Karpas-422 (cell line): ENCODE data around the gene SLC35D2. TPM values are rescaled to one million over a fixed set of nuclear protein-coding genes. Genes with fewer than 3 reads are reported as not detected.

ENCODE experiments used
- DNase-seq: peaks from one replicate; pipeline ENCODE4 v3.0.0-alpha.2; 2015
- H2AFZ ChIP-seq: fragments of 200-600 bp; sonication (generic); 2 replicates; pipeline ENCODE4 v1.6.1; 2014; ENCODE audit warnings: antibody characterized with exemption, low read length, mixed read lengths
- H3K27ac ChIP-seq: fragments of 200-600 bp; sonication (generic); 2 replicates; pipeline ENCODE4 v1.5.1; 2014; ENCODE audit warnings: mild to moderate bottlenecking, low read length, moderate library complexity
- H3K27me3 ChIP-seq: fragments of 200-600 bp; sonication (generic); 2 replicates; pipeline ENCODE4 v1.6.1; 2014; ENCODE audit warnings: low read length, mixed read lengths
- H3K36me3 ChIP-seq: fragments of 200-600 bp; sonication (generic); 2 replicates; pipeline ENCODE4 v1.6.1; 2014; ENCODE audit warnings: low read length, mixed read lengths; ENCODE audit not compliant: insufficient read depth
- H3K4me1 ChIP-seq: fragments of 200-600 bp; sonication (generic); 2 replicates; pipeline ENCODE4 v1.6.1; 2014; ENCODE audit warnings: mild to moderate bottlenecking, low read length, mixed read lengths
- H3K4me2 ChIP-seq: fragments of 200-600 bp; sonication (generic); 2 replicates; pipeline ENCODE4 v1.6.1; 2014; ENCODE audit warnings: low read length, low read depth, mild to moderate bottlenecking; ENCODE audit not compliant: poor library complexity, severe bottlenecking
- H3K4me3 ChIP-seq: fragments of 200-600 bp; sonication (generic); 2 replicates; pipeline ENCODE4 v1.5.1; 2014; ENCODE audit warnings: mild to moderate bottlenecking, antibody characterized with exemption, low read length, mixed read lengths
- H3K79me2 ChIP-seq: fragments of 200-600 bp; sonication (generic); 2 replicates; pipeline ENCODE4 v1.6.1; 2014; ENCODE audit warnings: mild to moderate bottlenecking, low read length, mixed read lengths
- H3K9ac ChIP-seq: fragments of 200-600 bp; sonication (generic); 2 replicates; pipeline ENCODE4 v1.6.0; 2014; ENCODE audit warnings: low read length
- H3K9me2 ChIP-seq: fragments of 200-600 bp; sonication (generic), shearing (Covaris generic); replicated peaks from 2 replicates; pipeline ENCODE4 v1.6.0; 2014; ENCODE audit warnings: mild to moderate bottlenecking, low read length, moderate library complexity; ENCODE audit not compliant: insufficient read depth
- H3K9me3 ChIP-seq: fragments of 300-700, 200-600 bp; sonication (generic); 2 replicates; pipeline ENCODE4 v1.6.1; 2014; ENCODE audit warnings: low read length, mixed read lengths
- H4K20me1 ChIP-seq: fragments of 200-600 bp; sonication (generic); 2 replicates; pipeline ENCODE4 v1.6.1; 2014; ENCODE audit warnings: mild to moderate bottlenecking, antibody characterized with exemption, low read length, low read depth; ENCODE audit not compliant: insufficient read depth
- total RNA-seq: library from RNA; depleted of rRNA; stranded (reverse); fragments of >200 nt; shearing (Covaris generic); gene quantifications from 2 replicates; pipeline ENCODE4 v1.2.3, GENCODE V29; 2014; ENCODE audit warnings: low replicate concordance

Gene SLC35D2
- total RNA-seq, 1 experiment from 2014 or later, result 1.9 TPM

DNA sequence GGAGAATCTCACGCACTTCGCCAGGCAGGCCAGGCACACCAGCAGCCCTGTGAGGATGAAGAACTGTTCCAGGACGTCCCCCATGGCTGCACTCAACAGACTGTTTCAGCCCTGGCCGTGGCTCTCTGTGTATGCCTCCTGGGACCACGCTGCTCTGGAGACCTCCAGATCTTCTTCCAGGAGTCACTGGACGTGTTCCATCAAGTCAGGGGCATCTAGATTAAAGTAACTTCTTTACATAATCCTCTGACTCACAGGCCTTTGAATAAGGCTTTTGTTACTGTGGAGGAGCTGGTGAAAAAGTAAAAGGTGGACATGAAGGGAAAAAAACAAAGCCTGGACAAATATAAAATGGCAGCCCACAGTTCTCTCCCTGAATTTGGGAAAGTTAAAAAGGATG is 81.5 kb downstream of the SLC35D2 start, which contains the start of gene HSD17B3:
Gene HSD17B3, minus strand, starts transcription at position 156 of the 400 bp plus-strand sequence. Its CDS starts 72 bp downstream, at position 84.
- Histone ChIP-seq H3K27me3 (no peaks in the 10 kb centered on the region), H3K9me2 (no peaks in the 10 kb centered on the region), H3K79me2 (no peaks in the 10 kb centered on the region), H4K20me1 (no peaks in the 10 kb centered on the region), H3K4me2 (no peak within 1 kb of the TSS), H3K4me3 (no peak within 1 kb of the TSS), H3K9ac (no peak within 1 kb of the TSS), H3K27ac (no peak within 1 kb of the TSS), H3K9me3 (no peaks in the 10 kb centered on the region), H3K4me1 (no peaks in the 10 kb centered on the region), H2AFZ (no peak within 1 kb of the TSS), H3K36me3 (no peaks in the 10 kb centered on the region)
- DNase-seq, result no peak

DNA sequence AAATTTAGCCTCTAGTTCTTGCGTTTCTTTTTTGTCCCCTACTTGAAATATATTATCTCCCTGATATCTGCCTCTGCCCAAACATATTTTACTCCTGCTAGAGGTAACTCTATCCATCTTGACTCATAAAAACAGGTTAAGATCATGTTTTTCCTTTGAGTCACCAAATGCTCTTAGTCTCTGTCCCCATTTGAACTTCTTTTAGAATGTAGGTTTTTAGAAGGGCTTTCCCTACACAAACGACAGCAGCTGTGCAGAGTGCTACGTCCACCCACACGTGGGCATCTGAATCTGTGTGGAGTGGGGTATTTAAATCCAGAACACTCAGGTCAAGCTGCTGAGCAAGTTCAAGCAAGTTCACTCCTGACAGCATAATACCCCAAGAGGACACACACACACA is 83.7 kb downstream of the SLC35D2 start:
- no peaks in the 10 kb centered on the region for H3K4me1 ChIP-seq
- H4K20me1 ChIP-seq, result no peaks in the 10 kb centered on the region
- no peaks in the 10 kb centered on the region for H3K36me3 ChIP-seq
- H3K4me3 ChIP-seq, result no peak overlapping the region
- H3K27me3 ChIP-seq, result no peaks in the 10 kb centered on the region
- no peaks in the 10 kb centered on the region for H3K9me3 ChIP-seq
- no peak for DNase-seq
- H3K79me2 ChIP-seq, result no peaks in the 10 kb centered on the region
- no peak overlapping the region for H3K27ac ChIP-seq
- H3K4me2 ChIP-seq, result no peak overlapping the region
- H2AFZ ChIP-seq, result no peak overlapping the region
- no peaks in the 10 kb centered on the region for H3K9me2 ChIP-seq
- no peak overlapping the region for H3K9ac ChIP-seq

DNA sequence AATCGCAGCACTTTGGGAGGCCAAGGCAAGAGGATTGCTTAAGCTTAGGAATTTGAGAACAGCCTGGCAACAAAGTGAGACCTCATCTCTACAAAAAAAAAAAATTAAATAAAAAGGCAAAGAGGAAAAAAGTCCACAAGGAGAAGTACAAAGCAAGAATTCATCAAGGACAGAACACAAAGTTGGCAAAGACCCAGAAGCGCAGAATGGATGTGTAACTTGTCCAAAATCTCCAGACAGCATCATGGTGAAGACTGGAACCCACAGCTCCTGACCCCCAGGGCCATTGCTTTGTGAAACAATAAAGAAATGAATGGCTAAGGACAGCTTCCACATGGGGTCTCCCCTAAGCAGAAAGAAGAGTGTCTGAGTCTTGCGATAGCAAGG is 89.4 kb downstream of the SLC35D2 start:
- Histone ChIP-seq H3K9me2 (no peaks in the 10 kb centered on the region), H2AFZ (no peak overlapping the region), H3K9me3 (no peaks in the 10 kb centered on the region), H3K27ac (no peak overlapping the region), H3K27me3 (no peaks in the 10 kb centered on the region), H3K4me1 (no peaks in the 10 kb centered on the region), H3K4me2 (no peak overlapping the region), H3K9ac (no peak overlapping the region), H3K79me2 (no peaks in the 10 kb centered on the region), H3K36me3 (no peaks in the 10 kb centered on the region), H3K4me3 (no peak overlapping the region), H4K20me1 (no peaks in the 10 kb centered on the region)
- DNase-seq, result no peak

DNA sequence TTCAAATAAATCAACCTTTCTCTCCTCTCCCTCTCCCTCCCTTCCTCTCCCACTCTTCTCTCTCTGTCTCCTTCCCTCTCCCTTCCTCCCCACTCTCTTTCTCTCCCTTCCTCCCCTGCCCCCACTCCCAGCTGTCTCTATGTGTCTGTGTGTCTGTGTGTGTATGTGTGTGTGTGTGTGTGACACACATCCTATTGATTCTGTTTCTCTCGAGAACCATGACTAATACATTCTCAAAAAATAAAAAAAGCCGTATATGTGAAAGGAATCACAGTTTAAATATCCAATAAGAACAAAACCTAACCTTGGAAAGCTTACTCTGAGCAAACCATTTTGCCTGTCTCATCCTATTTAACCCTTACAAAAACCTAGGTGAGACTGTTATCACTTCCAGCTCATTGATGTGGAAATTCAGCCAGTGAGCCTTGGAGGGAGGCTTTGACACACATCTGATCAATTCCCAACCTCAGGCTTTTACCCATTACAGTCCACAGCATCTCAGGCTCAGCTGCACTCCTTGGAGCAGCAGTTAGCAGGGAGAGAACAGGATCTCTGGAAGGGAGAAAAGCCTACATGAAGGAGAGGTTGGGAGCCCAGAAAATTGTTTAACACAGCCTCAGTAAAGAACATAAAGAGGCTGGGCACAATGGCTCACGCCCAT is 89.9 kb downstream of the SLC35D2 start:
- no peaks in the 10 kb centered on the region for H3K9me2 ChIP-seq
- H3K4me1 ChIP-seq, result no peaks in the 10 kb centered on the region
- H3K4me3 ChIP-seq, result no peak overlapping the region
- H3K4me2 ChIP-seq, result no peak overlapping the region
- DNase-seq, result no peak
- H2AFZ ChIP-seq, result no peak overlapping the region
- H3K9ac ChIP-seq, result no peak overlapping the region
- no peaks in the 10 kb centered on the region for H4K20me1 ChIP-seq
- no peaks in the 10 kb centered on the region for H3K36me3 ChIP-seq
- H3K27me3 ChIP-seq, result no peaks in the 10 kb centered on the region
- H3K27ac ChIP-seq, result no peak overlapping the region
- H3K79me2 ChIP-seq, result no peaks in the 10 kb centered on the region
- no peaks in the 10 kb centered on the region for H3K9me3 ChIP-seq

DNA sequence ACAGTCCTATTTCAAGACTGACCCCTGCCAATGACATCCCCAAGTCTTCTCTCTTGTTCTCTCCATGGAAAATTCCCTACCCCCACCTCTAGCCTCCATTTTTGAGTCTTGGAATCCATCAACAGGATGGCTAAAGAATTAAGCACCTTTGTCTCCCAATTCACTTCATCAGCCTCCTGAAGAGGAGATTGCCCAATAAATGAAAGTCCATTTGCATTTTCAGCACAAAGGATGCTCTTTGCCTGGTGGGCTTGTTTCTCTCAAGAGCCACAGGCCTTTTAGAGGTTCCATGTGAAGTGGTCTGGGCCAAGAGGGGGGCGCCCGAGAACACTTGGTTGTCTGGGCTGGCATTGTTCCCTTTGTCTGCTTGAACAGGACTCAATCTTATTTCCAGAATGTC is 94.1 kb downstream of the SLC35D2 start:
- Histone ChIP-seq H2AFZ (no peak overlapping the region), H3K9me2 (no peaks in the 10 kb centered on the region), H3K27me3 (no peaks in the 10 kb centered on the region), H3K4me1 (no peaks in the 10 kb centered on the region), H3K9ac (no peak overlapping the region), H3K36me3 (no peaks in the 10 kb centered on the region), H3K4me3 (no peak overlapping the region), H4K20me1 (no peaks in the 10 kb centered on the region), H3K4me2 (no peak overlapping the region), H3K9me3 (no peaks in the 10 kb centered on the region), H3K79me2 (no peaks in the 10 kb centered on the region), H3K27ac (no peak overlapping the region)
- DNase-seq, result no peak

DNA sequence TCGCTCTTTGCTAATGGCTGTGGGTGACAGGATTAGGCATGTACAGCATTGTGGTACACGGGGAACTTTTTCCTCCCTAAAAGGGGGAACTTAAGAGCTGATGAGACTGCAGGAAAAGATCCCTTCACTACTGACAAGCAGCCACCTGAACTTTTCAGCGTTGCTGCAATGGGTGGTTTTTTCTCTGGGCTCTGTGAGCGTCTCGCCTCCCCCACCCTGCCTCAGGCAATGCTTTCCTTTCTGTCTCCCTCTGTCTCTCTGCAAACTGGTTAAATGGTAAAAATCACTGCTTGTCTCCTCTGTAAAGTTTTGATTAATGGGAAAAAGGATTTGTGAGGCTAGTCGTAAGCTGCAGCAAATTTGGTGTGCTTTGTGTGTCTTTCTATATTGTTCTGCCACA is 101.9 kb downstream of the SLC35D2 start:
- no peak overlapping the region for H3K4me2 ChIP-seq
- H3K36me3 ChIP-seq, result no peaks in the 10 kb centered on the region
- H3K4me1 ChIP-seq, result no peaks in the 10 kb centered on the region
- no peak overlapping the region for H3K27ac ChIP-seq
- H4K20me1 ChIP-seq, result no peaks in the 10 kb centered on the region
- no peaks in the 10 kb centered on the region for H3K9me3 ChIP-seq
- H3K4me3 ChIP-seq, result no peak overlapping the region
- no peak overlapping the region for H2AFZ ChIP-seq
- DNase-seq, result no peak
- no peaks in the 10 kb centered on the region for H3K27me3 ChIP-seq
- H3K9me2 ChIP-seq, result no peaks in the 10 kb centered on the region
- H3K9ac ChIP-seq, result no peak overlapping the region
- no peaks in the 10 kb centered on the region for H3K79me2 ChIP-seq

DNA sequence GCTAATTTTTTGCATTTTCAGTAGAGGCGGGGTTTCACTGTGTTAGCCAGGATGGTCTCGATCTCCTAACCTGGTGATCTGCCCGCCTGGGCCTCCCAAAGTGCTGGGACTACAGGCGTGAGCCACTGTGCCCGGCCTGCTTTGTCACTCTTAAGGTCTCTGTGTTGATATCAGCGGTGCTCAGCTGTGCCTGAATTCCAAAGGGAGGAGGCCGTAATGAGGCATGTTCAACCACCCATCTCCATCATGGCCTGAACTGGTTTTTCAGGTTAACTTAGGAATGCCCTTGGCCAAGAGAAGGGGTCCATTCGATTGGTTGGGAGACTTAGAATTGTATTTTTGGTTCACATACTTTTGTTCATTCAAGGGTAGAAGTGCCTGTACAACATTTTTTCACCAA is 103.6 kb downstream of the SLC35D2 start:
- H3K4me1 ChIP-seq, result no peaks in the 10 kb centered on the region
- H3K4me2 ChIP-seq, result no peak overlapping the region
- no peaks in the 10 kb centered on the region for H3K9me2 ChIP-seq
- no peaks in the 10 kb centered on the region for H4K20me1 ChIP-seq
- no peak overlapping the region for H3K27ac ChIP-seq
- no peaks in the 10 kb centered on the region for H3K9me3 ChIP-seq
- no peak overlapping the region for H2AFZ ChIP-seq
- H3K4me3 ChIP-seq, result no peak overlapping the region
- DNase-seq, result no peak
- no peaks in the 10 kb centered on the region for H3K36me3 ChIP-seq
- no peaks in the 10 kb centered on the region for H3K79me2 ChIP-seq
- H3K27me3 ChIP-seq, result no peaks in the 10 kb centered on the region
- H3K9ac ChIP-seq, result no peak overlapping the region

DNA sequence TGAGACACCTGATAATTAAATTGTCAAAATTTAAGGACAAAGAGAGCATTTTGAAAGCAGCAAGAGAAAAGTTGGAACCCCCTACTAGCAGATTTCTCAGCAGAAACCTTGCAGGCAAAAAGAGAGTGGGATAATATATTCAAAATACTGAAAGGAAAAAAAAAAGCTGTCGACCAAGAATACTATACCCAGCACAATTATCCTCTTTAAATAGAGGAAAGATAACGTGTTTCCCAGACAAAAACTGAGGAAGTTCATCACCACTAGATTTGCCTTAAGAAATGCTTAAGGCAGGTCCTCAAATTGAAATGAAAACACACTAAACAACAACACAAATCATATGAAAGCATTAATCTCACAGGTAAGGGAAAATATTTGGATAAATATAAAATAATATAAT is 108.6 kb downstream of the SLC35D2 start:
- H3K9ac ChIP-seq, result no peak overlapping the region
- H3K36me3 ChIP-seq, result no peaks in the 10 kb centered on the region
- no peak overlapping the region for H3K27ac ChIP-seq
- H3K4me3 ChIP-seq, result no peak overlapping the region
- no peak overlapping the region for H3K4me2 ChIP-seq
- no peak overlapping the region for H2AFZ ChIP-seq
- no peaks in the 10 kb centered on the region for H3K4me1 ChIP-seq
- no peaks in the 10 kb centered on the region for H3K79me2 ChIP-seq
- DNase-seq, result no peak
- no peaks in the 10 kb centered on the region; the same call in 1 of the 2 replicates for H3K9me2 ChIP-seq
- H3K27me3 ChIP-seq, result no peaks in the 10 kb centered on the region
- peaks cover 4% of the 10 kb centered on the region for H3K9me3 ChIP-seq
- no peaks in the 10 kb centered on the region for H4K20me1 ChIP-seq
